Vagina (tissue), 2 donors: Measurements from ENCODE around the gene STEAP1B.

ENCODE experiments used
- POLR2AphosphoS5 ChIP-seq, 2 donors: sonication (generic); formaldehyde crosslinking; IDR thresholded peaks; one replicate each; pipeline ENCODE4 v1.9.0; 2017; ENCODE audit warnings: antibody characterized with exemption in 2 of 2, mild to moderate bottlenecking in 2 of 2, low read depth in 1 of 2; ENCODE audit not compliant: insufficient read depth in 1 of 2
- TF ChIP-seq, protein P1 (sequence below), 3 experiments: fragments of 450-650 bp in 2 of 3; fragments of 200-600 bp in 1 of 3; sonication (generic) in 1 of 3; IDR thresholded peaks; one replicate each; pipeline ENCODE4 v1.5.1; 2017 to 2019; ENCODE audit warnings: antibody characterized with exemption in 3 of 3, mild to moderate bottlenecking in 2 of 3, moderate library complexity in 2 of 3

- TF ChIP-seq, protein P1, sequence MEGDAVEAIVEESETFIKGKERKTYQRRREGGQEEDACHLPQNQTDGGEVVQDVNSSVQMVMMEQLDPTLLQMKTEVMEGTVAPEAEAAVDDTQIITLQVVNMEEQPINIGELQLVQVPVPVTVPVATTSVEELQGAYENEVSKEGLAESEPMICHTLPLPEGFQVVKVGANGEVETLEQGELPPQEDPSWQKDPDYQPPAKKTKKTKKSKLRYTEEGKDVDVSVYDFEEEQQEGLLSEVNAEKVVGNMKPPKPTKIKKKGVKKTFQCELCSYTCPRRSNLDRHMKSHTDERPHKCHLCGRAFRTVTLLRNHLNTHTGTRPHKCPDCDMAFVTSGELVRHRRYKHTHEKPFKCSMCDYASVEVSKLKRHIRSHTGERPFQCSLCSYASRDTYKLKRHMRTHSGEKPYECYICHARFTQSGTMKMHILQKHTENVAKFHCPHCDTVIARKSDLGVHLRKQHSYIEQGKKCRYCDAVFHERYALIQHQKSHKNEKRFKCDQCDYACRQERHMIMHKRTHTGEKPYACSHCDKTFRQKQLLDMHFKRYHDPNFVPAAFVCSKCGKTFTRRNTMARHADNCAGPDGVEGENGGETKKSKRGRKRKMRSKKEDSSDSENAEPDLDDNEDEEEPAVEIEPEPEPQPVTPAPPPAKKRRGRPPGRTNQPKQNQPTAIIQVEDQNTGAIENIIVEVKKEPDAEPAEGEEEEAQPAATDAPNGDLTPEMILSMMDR (IDR thresholded peaks at IDR 0.05), result no peak
- no peak for TF ChIP-seq POLR2AphosphoS5 (IDR thresholded peaks at IDR 0.05; ENCODE audit: insufficient read depth in 1 of 2, low read depth in 1 of 2)
Observed at GRCh38 chr7:22549051-22549450, 49.1 kb upstream of the STEAP1B start.
